NB4 (cell line): ENCODE data around the gene PNPLA7.

ENCODE experiments used
- DNase-seq: peaks from one replicate; pipeline ENCODE4 v3.0.0; 2010; ENCODE audit warnings: low read depth
- H3K4me3 ChIP-seq: one replicate; pipeline ENCODE4 v1.5.1; 2011; ENCODE audit warnings: mild to moderate bottlenecking, low read depth, low read length, moderate library complexity
- MAX ChIP-seq: IDR thresholded peaks from 2 replicates; pipeline ENCODE4 v1.6.1; 2011; ENCODE audit warnings: low read depth, low read length
- MYC ChIP-seq: IDR thresholded peaks from 2 replicates; pipeline ENCODE4 v1.6.1; 2011; ENCODE audit warnings: low read depth, low read length
- POLR2A ChIP-seq: IDR thresholded peaks from 2 replicates; pipeline ENCODE4 v1.6.1; 2011; ENCODE audit warnings: mild to moderate bottlenecking; ENCODE audit not compliant: insufficient read length; ENCODE audit errors: extremely low read depth
- TF ChIP-seq, protein P1 (sequence below): IDR thresholded peaks from one replicate; pipeline ENCODE4 v1.5.1; 2012; ENCODE audit warnings: low read depth, low read length

PNPLA7 gene

DNA sequence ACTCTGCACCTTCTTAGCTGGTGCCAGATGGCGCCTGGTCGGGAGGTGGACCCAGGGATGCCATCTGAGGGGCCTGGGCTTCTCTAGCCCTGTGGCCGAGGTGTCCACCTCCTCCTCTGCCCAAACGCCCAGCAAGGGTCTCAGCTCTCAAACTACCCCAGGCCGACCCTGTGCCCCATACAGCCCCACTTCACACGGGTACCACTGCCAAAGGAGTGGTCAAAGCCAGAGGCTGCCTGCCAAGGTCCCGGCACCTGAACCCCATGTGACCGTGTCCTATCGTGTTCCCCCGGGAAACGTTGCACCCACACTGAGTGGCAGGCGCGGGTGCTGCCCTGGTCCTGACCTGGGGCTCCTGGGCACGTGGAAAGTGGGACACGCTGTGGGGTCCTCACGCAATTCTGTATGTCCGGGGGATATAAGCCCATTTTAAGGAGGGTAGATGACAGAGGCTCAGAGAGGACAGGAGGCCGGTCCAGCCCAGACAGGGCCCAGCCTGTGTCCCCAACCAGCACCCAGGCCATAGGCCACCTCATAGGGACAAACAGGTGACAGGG lies 111.0 kb downstream of the PNPLA7 start:
- DNase-seq, result no peak
- TF ChIP-seq MYC, result no peak
- TF ChIP-seq POLR2A, result no peak
- TF ChIP-seq MAX, result no peak
- TF ChIP-seq, protein P1, sequence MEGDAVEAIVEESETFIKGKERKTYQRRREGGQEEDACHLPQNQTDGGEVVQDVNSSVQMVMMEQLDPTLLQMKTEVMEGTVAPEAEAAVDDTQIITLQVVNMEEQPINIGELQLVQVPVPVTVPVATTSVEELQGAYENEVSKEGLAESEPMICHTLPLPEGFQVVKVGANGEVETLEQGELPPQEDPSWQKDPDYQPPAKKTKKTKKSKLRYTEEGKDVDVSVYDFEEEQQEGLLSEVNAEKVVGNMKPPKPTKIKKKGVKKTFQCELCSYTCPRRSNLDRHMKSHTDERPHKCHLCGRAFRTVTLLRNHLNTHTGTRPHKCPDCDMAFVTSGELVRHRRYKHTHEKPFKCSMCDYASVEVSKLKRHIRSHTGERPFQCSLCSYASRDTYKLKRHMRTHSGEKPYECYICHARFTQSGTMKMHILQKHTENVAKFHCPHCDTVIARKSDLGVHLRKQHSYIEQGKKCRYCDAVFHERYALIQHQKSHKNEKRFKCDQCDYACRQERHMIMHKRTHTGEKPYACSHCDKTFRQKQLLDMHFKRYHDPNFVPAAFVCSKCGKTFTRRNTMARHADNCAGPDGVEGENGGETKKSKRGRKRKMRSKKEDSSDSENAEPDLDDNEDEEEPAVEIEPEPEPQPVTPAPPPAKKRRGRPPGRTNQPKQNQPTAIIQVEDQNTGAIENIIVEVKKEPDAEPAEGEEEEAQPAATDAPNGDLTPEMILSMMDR, result no peak
- no peak overlapping the region for H3K4me3 ChIP-seq

DNA sequence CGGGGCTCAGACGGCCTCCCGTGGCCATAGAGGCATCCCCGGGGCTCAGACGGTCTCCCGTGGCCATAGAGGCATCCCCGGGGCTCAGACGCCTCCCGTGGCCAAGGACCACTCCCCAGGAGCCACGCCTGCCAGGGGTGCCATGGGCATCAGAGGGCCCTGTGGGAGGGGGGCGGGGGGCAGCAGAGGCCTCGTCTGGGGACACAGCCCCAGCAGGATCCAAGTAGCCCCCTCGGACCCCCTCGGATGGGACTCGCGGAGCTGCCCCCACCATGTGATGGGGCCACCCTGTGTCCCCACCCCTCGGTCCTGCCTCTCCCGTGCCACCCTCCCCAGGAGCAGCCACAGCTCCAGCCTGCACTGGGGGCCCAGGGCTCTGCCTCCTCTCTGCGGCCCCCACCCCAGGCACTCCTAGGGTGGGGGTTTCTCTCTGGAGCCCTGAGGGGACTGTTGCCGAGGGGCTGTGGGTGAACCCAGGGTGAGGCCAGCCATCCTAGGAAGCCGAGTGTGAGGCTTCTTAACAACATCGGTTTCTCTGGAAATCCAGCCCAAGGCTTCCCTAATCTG lies 111.5 kb downstream of the PNPLA7 start:
- no peak for TF ChIP-seq MAX
- TF ChIP-seq MYC, result no peak
- TF ChIP-seq, protein P1, result no peak
- no peak for TF ChIP-seq POLR2A
- no peak for DNase-seq

DNA sequence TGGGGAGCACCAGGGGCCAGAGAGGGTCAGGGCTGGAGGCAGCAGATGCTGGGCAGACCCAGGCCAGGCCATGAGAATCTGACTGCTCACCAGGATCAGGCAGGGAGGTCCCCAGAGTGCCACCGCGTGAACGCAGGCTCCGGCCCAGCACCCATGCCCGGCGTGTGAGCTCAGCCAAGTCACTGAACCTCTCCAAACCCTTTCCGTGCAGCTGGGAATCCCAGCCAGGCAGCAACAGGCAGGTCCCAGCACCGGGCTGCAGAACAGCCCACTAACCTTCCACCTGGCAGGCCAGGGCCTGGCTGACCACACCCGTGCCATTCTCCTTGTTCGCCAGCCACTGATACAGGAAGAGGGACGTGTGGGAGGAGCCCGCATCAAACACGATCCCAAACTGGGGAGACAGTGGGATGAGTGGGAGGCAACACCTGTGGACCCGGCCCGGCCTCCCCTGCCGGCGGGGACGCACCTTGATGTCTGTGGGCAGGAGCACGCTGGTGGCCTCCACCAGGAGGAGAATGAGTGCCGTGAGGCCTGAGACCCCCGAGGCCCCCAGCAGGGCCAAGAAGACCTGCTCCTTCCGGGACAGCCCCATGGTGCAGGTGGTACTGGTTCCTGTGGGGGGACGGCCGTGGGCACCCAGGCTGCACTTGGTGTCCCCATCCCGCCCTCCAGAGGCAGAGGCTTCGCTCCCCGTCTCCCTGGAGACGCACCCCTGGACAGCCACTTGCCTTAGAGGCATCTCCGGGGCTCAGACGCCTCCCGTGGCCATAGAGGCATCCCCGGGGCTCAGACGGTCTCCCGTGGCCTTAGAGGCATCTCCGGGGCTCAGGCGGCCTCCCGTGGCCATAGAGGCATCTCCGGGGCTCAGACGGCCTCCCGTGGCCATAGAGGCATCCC lies 112.3 kb downstream of the PNPLA7 start:
- H3K4me3 ChIP-seq, result no peak overlapping the region
- no peak for TF ChIP-seq MYC
- TF ChIP-seq, protein P1, result no peak
- TF ChIP-seq POLR2A, result no peak
- no peak for TF ChIP-seq MAX
- no peak for DNase-seq

More for the DNA sequence above, 111.5 kb downstream of the PNPLA7 start:
- no peak overlapping the region for H3K4me3 ChIP-seq

DNA sequence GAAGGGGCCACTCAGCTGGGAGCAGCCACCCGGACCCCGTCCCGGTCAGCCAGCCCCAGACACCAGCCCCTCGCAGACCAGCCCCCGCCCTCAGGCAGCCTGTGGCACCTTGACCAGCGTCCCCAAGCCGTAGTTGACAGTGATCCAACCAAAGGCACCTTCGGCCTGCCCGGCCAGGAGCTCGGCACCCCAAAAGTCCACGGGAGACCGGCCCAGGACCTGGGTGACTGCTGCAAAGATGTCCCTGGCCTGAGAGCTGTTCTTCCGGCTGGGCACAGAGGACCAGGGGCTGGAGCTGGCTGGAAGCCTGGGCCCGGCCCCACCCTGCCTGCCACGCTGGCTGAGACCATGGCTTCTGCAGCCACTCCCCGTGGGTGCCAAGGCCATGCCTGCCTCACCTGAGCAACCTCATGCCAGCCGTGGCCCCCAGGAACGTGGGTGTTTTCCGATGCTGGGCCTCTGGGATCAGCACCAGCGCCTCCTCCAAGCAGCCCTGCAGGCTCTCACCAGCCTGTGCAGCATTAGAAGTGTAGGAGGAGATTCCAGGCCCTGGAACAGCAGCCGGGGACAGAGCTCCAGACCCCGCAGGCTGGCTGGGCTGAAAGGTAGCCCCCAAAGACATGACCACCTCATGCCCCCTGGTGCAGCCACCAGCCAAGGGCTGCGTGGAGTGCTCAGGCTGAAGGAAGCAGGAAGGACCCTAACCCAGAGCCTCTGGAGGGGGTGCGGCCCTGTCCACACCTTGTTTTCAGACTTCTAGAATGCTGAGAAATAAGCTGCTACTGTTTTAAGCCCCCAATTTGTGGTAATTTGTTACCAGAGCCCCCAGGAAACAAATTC lies 113.2 kb downstream of the PNPLA7 start:
- no peak for DNase-seq
- TF ChIP-seq MAX (no peak), MYC (no peak), POLR2A (no peak)
- TF ChIP-seq, protein P1, result no peak
- no peak overlapping the region for H3K4me3 ChIP-seq

DNA sequence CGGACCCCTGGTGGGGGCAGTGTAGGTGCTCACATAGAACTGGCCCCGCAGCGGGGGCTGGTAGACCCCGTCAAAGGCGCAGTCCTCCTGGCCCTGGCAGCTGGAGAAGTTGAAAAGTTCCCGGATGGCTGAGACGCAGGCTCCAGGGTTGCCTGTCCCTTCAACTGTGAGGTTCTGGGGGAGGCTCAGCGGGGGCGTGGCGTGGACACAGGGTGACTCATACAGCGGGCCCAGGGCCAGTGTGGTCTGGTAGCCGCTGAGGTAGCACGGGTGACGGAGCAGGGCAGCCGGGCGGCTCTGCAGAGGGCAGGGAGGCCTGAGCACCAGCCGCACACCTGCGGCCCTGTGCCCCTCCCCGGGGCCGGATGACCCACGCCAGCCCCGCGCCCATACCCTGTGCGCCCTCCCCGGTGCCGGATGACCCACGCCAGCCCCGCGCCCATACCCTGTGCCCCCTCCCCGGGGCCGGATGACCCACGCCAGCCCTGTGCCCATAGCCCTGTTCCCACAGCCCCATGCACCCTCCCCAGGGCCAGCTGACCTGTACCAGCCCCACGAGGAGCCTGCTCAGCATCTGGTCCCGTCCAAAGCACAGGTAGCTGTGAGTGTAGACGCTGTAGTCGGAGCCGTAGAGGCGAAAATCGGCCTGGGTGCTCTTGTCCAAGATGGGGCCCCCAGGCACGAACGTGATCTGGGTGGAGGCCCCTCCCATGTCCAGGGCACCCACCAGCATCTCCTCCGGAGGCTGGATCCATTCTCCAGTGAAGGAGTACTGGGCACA lies 114.0 kb downstream of the PNPLA7 start:
- TF ChIP-seq MYC, result no peak
- no peak for TF ChIP-seq POLR2A
- TF ChIP-seq MAX, result no peak
- TF ChIP-seq, protein P1, result no peak
- H3K4me3 ChIP-seq, result no peak overlapping the region
- peak; percentile 61 for DNase-seq
